ENCODE data around the gene RBM17.

DNA sequence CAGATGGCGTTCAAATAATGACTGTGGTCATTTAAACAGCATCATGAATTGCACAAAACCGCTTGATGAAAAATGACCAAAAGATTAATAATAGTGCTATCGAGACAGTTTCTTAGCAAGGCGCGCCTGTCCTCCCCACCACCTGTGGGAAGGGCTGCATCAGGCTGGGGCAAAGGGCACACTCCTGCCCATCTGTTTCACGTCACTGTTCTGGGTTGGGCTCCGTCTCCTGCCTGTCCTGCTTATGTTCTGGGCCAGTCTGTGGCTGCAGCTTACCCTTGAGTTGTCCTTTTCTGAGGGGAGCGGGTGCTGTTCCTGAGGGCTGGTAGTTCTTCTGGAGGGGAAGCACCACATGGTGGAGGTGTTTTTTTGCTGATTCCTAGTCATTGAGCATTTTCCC lies 13.3 kb downstream of the RBM17 start:
- no peak for TF ChIP-seq POLR2A (IDR thresholded peaks at IDR 0.05)
- TF ChIP-seq, protein P1, sequence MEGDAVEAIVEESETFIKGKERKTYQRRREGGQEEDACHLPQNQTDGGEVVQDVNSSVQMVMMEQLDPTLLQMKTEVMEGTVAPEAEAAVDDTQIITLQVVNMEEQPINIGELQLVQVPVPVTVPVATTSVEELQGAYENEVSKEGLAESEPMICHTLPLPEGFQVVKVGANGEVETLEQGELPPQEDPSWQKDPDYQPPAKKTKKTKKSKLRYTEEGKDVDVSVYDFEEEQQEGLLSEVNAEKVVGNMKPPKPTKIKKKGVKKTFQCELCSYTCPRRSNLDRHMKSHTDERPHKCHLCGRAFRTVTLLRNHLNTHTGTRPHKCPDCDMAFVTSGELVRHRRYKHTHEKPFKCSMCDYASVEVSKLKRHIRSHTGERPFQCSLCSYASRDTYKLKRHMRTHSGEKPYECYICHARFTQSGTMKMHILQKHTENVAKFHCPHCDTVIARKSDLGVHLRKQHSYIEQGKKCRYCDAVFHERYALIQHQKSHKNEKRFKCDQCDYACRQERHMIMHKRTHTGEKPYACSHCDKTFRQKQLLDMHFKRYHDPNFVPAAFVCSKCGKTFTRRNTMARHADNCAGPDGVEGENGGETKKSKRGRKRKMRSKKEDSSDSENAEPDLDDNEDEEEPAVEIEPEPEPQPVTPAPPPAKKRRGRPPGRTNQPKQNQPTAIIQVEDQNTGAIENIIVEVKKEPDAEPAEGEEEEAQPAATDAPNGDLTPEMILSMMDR (IDR thresholded peaks at IDR 0.05): no peak
